ENCODE results near the gene CCT5.

CCT5 gene

DNA sequence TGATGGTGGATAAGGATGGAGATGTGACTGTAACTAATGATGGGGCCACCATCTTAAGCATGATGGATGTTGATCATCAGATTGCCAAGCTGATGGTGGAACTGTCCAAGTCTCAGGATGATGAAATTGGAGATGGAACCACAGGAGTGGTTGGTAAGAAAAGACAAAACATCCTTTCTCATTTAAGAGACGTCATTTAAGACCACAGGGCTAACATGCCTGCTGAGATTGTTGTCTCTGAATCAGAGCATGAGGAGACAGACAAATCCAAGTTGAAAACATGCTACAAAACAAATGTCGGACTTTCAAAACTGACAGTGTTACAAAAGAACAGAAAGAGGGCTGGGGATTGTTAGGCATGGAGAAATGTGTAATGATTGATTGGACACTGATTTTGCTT lies 4.6 kb downstream of the CCT5 start:
- TF ChIP-seq FOXP2 (optimal IDR thresholded peaks at IDR 0.05; ENCODE audit: borderline replicate concordance, extremely low read depth, extremely low read length, insufficient read depth) (no peak), TAF1 (IDR thresholded peaks at IDR 0.05; ENCODE audit: borderline replicate concordance, insufficient read depth, low read length) (no peak), POLR2AphosphoS5 (IDR thresholded peaks at IDR 0.05; ENCODE audit: low read depth, low read length) (no peak), SIN3A (IDR thresholded peaks at IDR 0.05; ENCODE audit: borderline replicate concordance, insufficient read depth, low read length) (no peak)
- TF ChIP-seq, protein P1, sequence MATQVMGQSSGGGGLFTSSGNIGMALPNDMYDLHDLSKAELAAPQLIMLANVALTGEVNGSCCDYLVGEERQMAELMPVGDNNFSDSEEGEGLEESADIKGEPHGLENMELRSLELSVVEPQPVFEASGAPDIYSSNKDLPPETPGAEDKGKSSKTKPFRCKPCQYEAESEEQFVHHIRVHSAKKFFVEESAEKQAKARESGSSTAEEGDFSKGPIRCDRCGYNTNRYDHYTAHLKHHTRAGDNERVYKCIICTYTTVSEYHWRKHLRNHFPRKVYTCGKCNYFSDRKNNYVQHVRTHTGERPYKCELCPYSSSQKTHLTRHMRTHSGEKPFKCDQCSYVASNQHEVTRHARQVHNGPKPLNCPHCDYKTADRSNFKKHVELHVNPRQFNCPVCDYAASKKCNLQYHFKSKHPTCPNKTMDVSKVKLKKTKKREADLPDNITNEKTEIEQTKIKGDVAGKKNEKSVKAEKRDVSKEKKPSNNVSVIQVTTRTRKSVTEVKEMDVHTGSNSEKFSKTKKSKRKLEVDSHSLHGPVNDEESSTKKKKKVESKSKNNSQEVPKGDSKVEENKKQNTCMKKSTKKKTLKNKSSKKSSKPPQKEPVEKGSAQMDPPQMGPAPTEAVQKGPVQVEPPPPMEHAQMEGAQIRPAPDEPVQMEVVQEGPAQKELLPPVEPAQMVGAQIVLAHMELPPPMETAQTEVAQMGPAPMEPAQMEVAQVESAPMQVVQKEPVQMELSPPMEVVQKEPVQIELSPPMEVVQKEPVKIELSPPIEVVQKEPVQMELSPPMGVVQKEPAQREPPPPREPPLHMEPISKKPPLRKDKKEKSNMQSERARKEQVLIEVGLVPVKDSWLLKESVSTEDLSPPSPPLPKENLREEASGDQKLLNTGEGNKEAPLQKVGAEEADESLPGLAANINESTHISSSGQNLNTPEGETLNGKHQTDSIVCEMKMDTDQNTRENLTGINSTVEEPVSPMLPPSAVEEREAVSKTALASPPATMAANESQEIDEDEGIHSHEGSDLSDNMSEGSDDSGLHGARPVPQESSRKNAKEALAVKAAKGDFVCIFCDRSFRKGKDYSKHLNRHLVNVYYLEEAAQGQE (IDR thresholded peaks at IDR 0.05; ENCODE audit: insufficient read depth in 1 of 2, low read depth in 2 of 2, low read length in 2 of 2): no peak

DNA sequence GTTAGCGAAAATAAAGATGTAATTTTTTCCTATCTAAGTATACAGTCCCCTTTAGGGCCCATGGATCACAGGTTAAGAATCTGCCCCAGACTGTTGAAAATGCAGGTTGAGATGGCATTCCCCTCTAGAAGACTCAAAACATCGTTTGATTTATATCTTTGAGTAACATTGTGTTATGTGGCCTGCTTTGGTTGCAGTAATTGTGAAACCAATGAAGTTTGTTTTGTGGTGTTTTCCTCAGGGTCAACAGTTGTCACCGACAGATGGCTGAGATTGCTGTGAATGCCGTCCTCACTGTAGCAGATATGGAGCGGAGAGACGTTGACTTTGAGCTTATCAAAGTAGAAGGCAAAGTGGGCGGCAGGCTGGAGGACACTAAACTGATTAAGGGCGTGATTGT lies 7.8 kb downstream of the CCT5 start:
- TF ChIP-seq, protein P1 (IDR thresholded peaks at IDR 0.05; ENCODE audit: insufficient read depth in 1 of 2, low read depth in 2 of 2, low read length in 2 of 2): no peak
- TF ChIP-seq POLR2AphosphoS5 (IDR thresholded peaks at IDR 0.05; ENCODE audit: low read depth, low read length) (no peak), FOXP2 (optimal IDR thresholded peaks at IDR 0.05; ENCODE audit: borderline replicate concordance, extremely low read depth, extremely low read length, insufficient read depth) (no peak), TAF1 (IDR thresholded peaks at IDR 0.05; ENCODE audit: borderline replicate concordance, insufficient read depth, low read length) (no peak), SIN3A (IDR thresholded peaks at IDR 0.05; ENCODE audit: borderline replicate concordance, insufficient read depth, low read length) (no peak)

DNA sequence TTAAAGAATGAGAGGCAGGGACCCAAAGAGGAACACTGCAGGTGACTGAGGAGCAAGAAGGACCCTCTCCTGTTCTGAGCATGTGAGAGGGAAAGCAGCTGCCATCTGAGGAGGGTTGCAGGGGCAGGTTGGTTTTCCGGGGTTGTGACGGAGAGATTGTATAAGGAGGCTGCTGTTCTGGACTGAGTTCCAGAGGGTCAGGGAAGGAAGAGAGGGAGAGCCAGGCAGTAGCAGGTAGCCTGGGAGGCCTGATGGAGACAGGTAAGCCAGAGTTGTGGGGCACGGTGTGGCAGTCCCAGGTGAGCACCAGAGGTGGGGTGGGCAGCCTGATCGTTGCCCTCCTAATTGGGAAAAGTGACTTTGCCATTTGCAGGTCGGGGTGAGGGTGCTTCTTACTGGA lies 9.8 kb downstream of the CCT5 start:
- TF ChIP-seq SIN3A (IDR thresholded peaks at IDR 0.05; ENCODE audit: borderline replicate concordance, insufficient read depth, low read length): no peak
- TF ChIP-seq, protein P1 (IDR thresholded peaks at IDR 0.05; ENCODE audit: insufficient read depth in 1 of 2, low read depth in 2 of 2, low read length in 2 of 2): no peak
- TF ChIP-seq TAF1 (IDR thresholded peaks at IDR 0.05; ENCODE audit: borderline replicate concordance, insufficient read depth, low read length): no peak
- no peak for TF ChIP-seq FOXP2 (optimal IDR thresholded peaks at IDR 0.05; ENCODE audit: borderline replicate concordance, extremely low read depth, extremely low read length, insufficient read depth)
- TF ChIP-seq POLR2AphosphoS5 (IDR thresholded peaks at IDR 0.05; ENCODE audit: low read depth, low read length): no peak

DNA sequence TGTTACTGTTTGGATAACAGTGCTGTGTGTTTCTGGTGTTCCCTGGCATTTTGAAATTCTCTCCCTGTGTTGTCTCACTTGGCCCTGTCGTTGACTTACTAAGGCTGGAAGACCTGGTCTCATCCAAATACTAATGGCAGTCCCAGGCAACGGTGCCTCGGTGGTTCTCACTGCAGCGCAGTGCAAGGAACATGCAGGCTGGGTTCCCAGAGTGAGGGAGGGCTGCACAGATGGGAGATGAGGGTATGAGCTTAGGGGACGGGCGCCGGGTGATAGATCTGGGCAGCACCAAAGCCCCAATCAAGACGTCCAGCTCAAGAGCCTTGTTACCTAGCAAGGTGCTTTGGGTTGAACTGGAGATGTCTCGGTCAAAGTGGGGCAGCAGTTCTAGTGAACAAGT lies 11.0 kb downstream of the CCT5 start:
- no peak for TF ChIP-seq POLR2AphosphoS5 (IDR thresholded peaks at IDR 0.05; ENCODE audit: low read depth, low read length)
- no peak for TF ChIP-seq SIN3A (IDR thresholded peaks at IDR 0.05; ENCODE audit: borderline replicate concordance, insufficient read depth, low read length)
- TF ChIP-seq TAF1 (IDR thresholded peaks at IDR 0.05; ENCODE audit: borderline replicate concordance, insufficient read depth, low read length): no peak
- no peak for TF ChIP-seq FOXP2 (optimal IDR thresholded peaks at IDR 0.05; ENCODE audit: borderline replicate concordance, extremely low read depth, extremely low read length, insufficient read depth)
- TF ChIP-seq, protein P1 (IDR thresholded peaks at IDR 0.05; ENCODE audit: insufficient read depth in 1 of 2, low read depth in 2 of 2, low read length in 2 of 2): no peak
